Calu3 (cell line): ENCODE measurements around the gene THY1. TPM values are rescaled to one million over a fixed set of nuclear protein-coding genes. Genes with fewer than 3 reads are reported as not detected.

Experiments used
- BruUV-seq: library from RNA; stranded (reverse); fragments of 400-500 nt; replicated peaks from 2 replicates; lab custom pipeline; 2021; lab: Mats Ljungman, UMichigan
- CTCF ChIA-PET: fragments of 300-600 bp; sonication (Branson Sonifier 250); formaldehyde crosslinking; loops from one replicate; lab custom pipeline; 2022; ENCODE audit warnings: antibody characterized with exemption; lab: Charles Lee
- DNase-seq: peaks from one replicate; pipeline ENCODE4 v3.0.0; 2022
- H3K27ac Mint-ChIP-seq: one replicate; pipeline ENCODE4 v1.8.0; 2022; ENCODE audit warnings: mixed read lengths; ENCODE audit not compliant: unreplicated experiment
- H3K27me3 Mint-ChIP-seq: one replicate; pipeline ENCODE4 v1.8.0; 2022; ENCODE audit warnings: mixed read lengths; ENCODE audit not compliant: unreplicated experiment
- H3K36me3 Mint-ChIP-seq: one replicate; pipeline ENCODE4 v1.8.0; 2022; ENCODE audit warnings: mild to moderate bottlenecking, moderate library complexity, mixed read lengths; ENCODE audit not compliant: insufficient read depth, unreplicated experiment
- H3K4me1 Mint-ChIP-seq: one replicate; pipeline ENCODE4 v1.8.0; 2022; ENCODE audit warnings: mild to moderate bottlenecking, low read depth, mixed read lengths; ENCODE audit not compliant: unreplicated experiment
- H3K4me3 Mint-ChIP-seq: one replicate; pipeline ENCODE4 v1.8.0; 2022; ENCODE audit warnings: mild to moderate bottlenecking, low read depth, moderate library complexity, mixed read lengths; ENCODE audit not compliant: unreplicated experiment
- H3K9me3 Mint-ChIP-seq: one replicate; pipeline ENCODE4 v1.8.0; 2022; ENCODE audit warnings: low read depth, mixed read lengths; ENCODE audit not compliant: unreplicated experiment
- intact Hi-C: fragments of 100-400 bp; cut with micrococcal nuclease; formaldehyde crosslinking; loops from one replicate; pipeline ENCODE4 v1.10.0; 2022; ENCODE audit not compliant: unreplicated experiment
- total RNA-seq: library from RNA; stranded (reverse); gene quantifications from 2 replicates; pipeline ENCODE4 v1.2.3, GENCODE V29; 2022
- TF ChIP-seq, protein P1 (sequence below): fragments of 200-600 bp; IDR thresholded peaks from one replicate; pipeline ENCODE4 v1.8.0; 2022; ENCODE audit warnings: antibody characterized with exemption; ENCODE audit not compliant: unreplicated experiment

THY1 gene
- total RNA-seq, 1 experiment from 2014 or later = not detected

DNA sequence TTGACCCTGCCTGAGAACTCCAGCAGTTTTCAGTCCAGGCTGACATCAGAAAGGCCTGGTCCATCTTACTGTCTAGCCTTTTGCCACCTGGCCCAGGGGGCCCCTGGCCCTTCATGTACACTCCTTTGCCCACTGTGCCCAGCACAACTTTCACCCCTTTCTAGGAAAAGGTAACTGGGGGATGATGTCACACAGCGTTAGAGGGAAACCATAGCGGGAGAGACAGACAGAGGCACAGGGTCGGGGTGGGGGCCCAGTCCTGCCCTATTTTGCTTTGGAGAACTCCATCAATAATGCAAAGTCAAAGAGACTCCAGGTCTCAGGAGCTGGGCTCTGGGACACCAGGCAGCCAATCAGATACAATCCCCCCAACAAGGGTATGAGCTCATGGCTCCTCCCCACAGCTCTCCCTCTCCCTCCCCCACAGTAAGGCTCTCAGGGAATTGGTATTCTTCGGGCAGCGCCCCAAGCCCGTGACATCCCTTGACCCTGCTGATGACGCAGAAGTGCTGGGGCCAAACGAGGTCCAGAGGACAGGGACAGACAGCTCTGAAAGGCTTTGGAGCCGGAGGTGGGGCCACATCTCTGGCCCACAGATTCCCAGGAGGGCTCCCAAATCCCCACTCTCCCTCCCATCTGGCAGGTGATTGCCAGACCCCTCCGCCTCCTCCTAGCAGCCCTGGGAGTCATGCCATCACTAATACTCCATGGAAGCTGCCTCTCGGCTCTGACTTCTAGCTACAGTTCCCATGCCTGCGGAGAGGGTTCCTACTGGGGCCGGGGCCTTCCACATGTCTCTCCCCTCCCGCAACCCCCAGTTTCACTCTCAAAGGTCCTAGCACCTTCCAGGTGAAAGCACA, 47.4 kb downstream of the THY1 start:
- Mint-ChIP-seq H3K4me1 (no peaks in the 10 kb centered on the region), H3K4me3 (no peak overlapping the region), H3K36me3 (no peaks in the 10 kb centered on the region), H3K27ac (no peak overlapping the region), H3K9me3 (no peaks in the 10 kb centered on the region), H3K27me3 (no peaks in the 10 kb centered on the region)
- TF ChIP-seq, protein P1, sequence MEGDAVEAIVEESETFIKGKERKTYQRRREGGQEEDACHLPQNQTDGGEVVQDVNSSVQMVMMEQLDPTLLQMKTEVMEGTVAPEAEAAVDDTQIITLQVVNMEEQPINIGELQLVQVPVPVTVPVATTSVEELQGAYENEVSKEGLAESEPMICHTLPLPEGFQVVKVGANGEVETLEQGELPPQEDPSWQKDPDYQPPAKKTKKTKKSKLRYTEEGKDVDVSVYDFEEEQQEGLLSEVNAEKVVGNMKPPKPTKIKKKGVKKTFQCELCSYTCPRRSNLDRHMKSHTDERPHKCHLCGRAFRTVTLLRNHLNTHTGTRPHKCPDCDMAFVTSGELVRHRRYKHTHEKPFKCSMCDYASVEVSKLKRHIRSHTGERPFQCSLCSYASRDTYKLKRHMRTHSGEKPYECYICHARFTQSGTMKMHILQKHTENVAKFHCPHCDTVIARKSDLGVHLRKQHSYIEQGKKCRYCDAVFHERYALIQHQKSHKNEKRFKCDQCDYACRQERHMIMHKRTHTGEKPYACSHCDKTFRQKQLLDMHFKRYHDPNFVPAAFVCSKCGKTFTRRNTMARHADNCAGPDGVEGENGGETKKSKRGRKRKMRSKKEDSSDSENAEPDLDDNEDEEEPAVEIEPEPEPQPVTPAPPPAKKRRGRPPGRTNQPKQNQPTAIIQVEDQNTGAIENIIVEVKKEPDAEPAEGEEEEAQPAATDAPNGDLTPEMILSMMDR = no peak
- no TSS peak for BruUV-seq
- no peak for DNase-seq
- CTCF ChIA-PET = interaction anchor here (1.3 kb wide), 1 partner anchor 37 kb away, joined by 12 read pairs; no protein-coding TSS in a partner anchor
- intact Hi-C loops = no loop called here

GRCh38 chr11:119374632-119375336, 48.2 kb downstream of the THY1 start:
- intact Hi-C loops = loop anchor here (5.0 kb wide), 1 partner anchor 52 kb away; no protein-coding TSS in a partner anchor
- TF ChIP-seq, protein P1 = no peak
- BruUV-seq = no TSS peak
- no peaks in the 10 kb centered on the region for H3K36me3 Mint-ChIP-seq
- H3K27ac Mint-ChIP-seq = no peak overlapping the region
- no peak for DNase-seq
- H3K9me3 Mint-ChIP-seq = no peaks in the 10 kb centered on the region
- CTCF ChIA-PET = interaction anchor here (1.0 to 1.5 kb wide), 3 partner anchors 22 to 51 kb away, joined by 3 to 8 read pairs (median 3); no protein-coding TSS in a partner anchor
- H3K4me3 Mint-ChIP-seq = no peak overlapping the region
- peaks cover 1% of the 10 kb centered on the region for H3K4me1 Mint-ChIP-seq
- H3K27me3 Mint-ChIP-seq = no peaks in the 10 kb centered on the region

GRCh38 chr11:119373921-119374631, 48.9 kb downstream of the THY1 start:
- Mint-ChIP-seq H3K36me3 (no peaks in the 10 kb centered on the region), H3K9me3 (no peaks in the 10 kb centered on the region), H3K27ac (no peak overlapping the region), H3K4me1 (peaks cover 8% of the 10 kb centered on the region), H3K4me3 (no peak overlapping the region), H3K27me3 (no peaks in the 10 kb centered on the region)
- no TSS peak for BruUV-seq
- intact Hi-C loops = loop anchor here (5.0 kb wide), 1 partner anchor 52 kb away; no protein-coding TSS in a partner anchor
- CTCF ChIA-PET = interaction anchor here (0.7 to 1.5 kb wide), 4 partner anchors 21 to 51 kb away, joined by 3 to 8 read pairs (median 3); no protein-coding TSS in a partner anchor
- DNase-seq = peak; percentile 80
- TF ChIP-seq, protein P1 = peak; percentile 68
